Gastrocnemius medialis (tissue), 4 donors: ENCODE data around the gene ZBED4. TPM values are rescaled to one million over a fixed set of nuclear protein-coding genes. Genes with fewer than 3 reads are reported as not detected.

Experiments
- ATAC-seq, 2 donors: fragments of 150-250 bp; one replicate each; pipeline ENCODE4 v1.9.1; 2016
- DNase-seq, 2 donors: peaks; one replicate each; pipeline ENCODE4 v3.0.0-alpha.2; 2019
- H3K27ac ChIP-seq, 4 donors: fragments of 200-600 bp; sonication (generic); 1 replicate in 1 of 4; 2 replicates in 3 of 4; pipeline ENCODE4 v1.5.1; 2016 to 2018; ENCODE audit warnings: mild to moderate bottlenecking in 2 of 4, moderate library complexity in 1 of 4
- H3K27me3 ChIP-seq, 3 donors: fragments of 200-600 bp; sonication (generic) in 2 of 3; 1 replicate in 1 of 3; 2 replicates in 2 of 3; pipeline versions ENCODE4 v1.5.1 to v1.6.0; 2016 to 2019; ENCODE audit warnings: mild to moderate bottlenecking in 1 of 3, moderate library complexity in 1 of 3
- H3K36me3 ChIP-seq, 2 donors: fragments of 200-600 bp; sonication (generic) in 1 of 2; one replicate each; pipeline ENCODE4 v1.5.1; 2017 to 2018
- H3K4me1 ChIP-seq, 2 donors: fragments of 200-600 bp; sonication (generic) in 1 of 2; one replicate each; pipeline ENCODE4 v1.5.1; 2016 to 2017; ENCODE audit warnings: mild to moderate bottlenecking in 2 of 2
- H3K4me3 ChIP-seq, 4 donors: fragments of 200-600 bp; sonication (generic) in 3 of 4; 1 replicate in 1 of 4; 2 replicates in 3 of 4; pipeline ENCODE4 v1.5.1; 2016 to 2019; ENCODE audit warnings: mild to moderate bottlenecking in 2 of 4
- H3K9me3 ChIP-seq, 3 donors: fragments of 200-600 bp; sonication (generic) in 2 of 3; 1 replicate in 1 of 3; 2 replicates in 2 of 3; pipeline ENCODE4 v1.5.1; 2016 to 2019
- CTCF ChIP-seq, 5 experiments: fragments of 450-650 bp in 3 of 5; fragments of 200-600 bp in 2 of 5; sonication (generic) in 2 of 5; IDR thresholded peaks in 4 of 5; conservative IDR thresholded peaks in 1 of 5; 1 replicate in 4 of 5; 2 replicates in 1 of 5; pipeline ENCODE4 v1.5.1; 2016 to 2019; ENCODE audit warnings: antibody characterized with exemption in 5 of 5, mild to moderate bottlenecking in 3 of 5, moderate library complexity in 3 of 5
- POLR2A ChIP-seq, 2 donors: fragments of 450-650 bp; IDR thresholded peaks; one replicate each; pipeline ENCODE4 v1.6.1; 2017; ENCODE audit warnings: antibody characterized with exemption in 2 of 2, mild to moderate bottlenecking in 2 of 2, moderate library complexity in 2 of 2
- in situ Hi-C, 4 donors: fragments of 200-750 bp; cut with MboI; loops; one replicate each; pipeline versions ENCODE4 v1.15.0 to v1.8.0; 2017; ENCODE audit warnings: low sequenced_read_pairs in 4 of 4
- intact Hi-C: fragments of 100-400 bp; cut with DNase I; formaldehyde crosslinking; loops from one replicate; pipeline ENCODE4 v1.15.1; 2023; ENCODE audit warnings: low total_unique reads
- total RNA-seq, 4 donors: library from RNA; depleted of rRNA; stranded (reverse); fragments of >200 nt; gene quantifications; one replicate each; pipeline versions ENCODE4 v1.1.0 to v1.2.3, GENCODE V29; 2016

Gene ZBED4
- total RNA-seq, 4 donors from 2014 or later = 6.7 to 8.4 (median 7.5) TPM

GRCh38 chr22:49938565-49939136, 85.0 kb downstream of the ZBED4 start:
- intact Hi-C loops = loop anchor here (10.0 kb wide), 1 partner anchor 266 kb away; the partner anchor contains the start of gene SELENOO
- Histone ChIP-seq H3K36me3 (no peaks in the 10 kb centered on the region), H3K27me3 (no peaks in the 10 kb centered on the region), H3K27ac (peak overlapping the region; percentile 96 to 99 (median 96)), H3K9me3 (no peaks in the 10 kb centered on the region), H3K4me3 (no peak overlapping the region), H3K4me1 (peaks cover 30 to 36% of the 10 kb centered on the region in 2 donors)
- TF ChIP-seq CTCF (IDR thresholded peaks at IDR 0.05 in 4 of 5, conservative IDR thresholded peaks at IDR 0.05 in 1 of 5) (no peak), POLR2A (IDR thresholded peaks at IDR 0.05) (no peak)
- in situ Hi-C loops = loop anchor here in 2 of 4 donors (10.0 kb wide), 2 partner anchors 46 to 266 kb away; partner anchors contain the start of gene SELENOO (in 1 of the 2)
- ATAC-seq (no peak), DNase-seq (no peak)

Other genes with a start within 250 kb of the ZBED4 start
- 10 to 100 TPM; 15.6 to 25.2 (median 18.1) TPM for gene BRD1, start 26.0 kb upstream of the ZBED4 start, total RNA-seq
- gene ALG12, start 64.6 kb downstream of the ZBED4 start, total RNA-seq = 1 to 10 TPM; 6.4 to 9.6 (median 8.2) TPM
- 10 to 100 TPM in 3 of 4 donors, 1 to 10 TPM in 1; 8.9 to 15.0 (median 13.0) TPM for gene CRELD2, start 64.8 kb downstream of the ZBED4 start, total RNA-seq
- 100 to 1,000 TPM; 165 to 327 (median 188) TPM for gene PIM3, start 106.9 kb downstream of the ZBED4 start, total RNA-seq
- gene IL17REL, start 158.9 kb downstream of the ZBED4 start, total RNA-seq = not detected
- not detected for gene TTLL8, start 204.5 kb downstream of the ZBED4 start, total RNA-seq
- under 1 TPM in 1 of 4 donors, not detected in 3; 0.42 TPM for gene MLC1, start 231.6 kb downstream of the ZBED4 start, total RNA-seq
- under 1 TPM in 1 of 4 donors, not detected in 3; 0.25 TPM for gene MOV10L1, start 236.2 kb downstream of the ZBED4 start, total RNA-seq